Middle frontal gyrus (tissue), 1 donor: ENCODE results near the gene PER1.

Experiments
- DNase-seq: peaks from one replicate; pipeline ENCODE4 v3.0.0-alpha.2; 2015; ENCODE audit warnings: low spot score; ENCODE audit errors: extremely low spot score

The PER1 gene, protein sequence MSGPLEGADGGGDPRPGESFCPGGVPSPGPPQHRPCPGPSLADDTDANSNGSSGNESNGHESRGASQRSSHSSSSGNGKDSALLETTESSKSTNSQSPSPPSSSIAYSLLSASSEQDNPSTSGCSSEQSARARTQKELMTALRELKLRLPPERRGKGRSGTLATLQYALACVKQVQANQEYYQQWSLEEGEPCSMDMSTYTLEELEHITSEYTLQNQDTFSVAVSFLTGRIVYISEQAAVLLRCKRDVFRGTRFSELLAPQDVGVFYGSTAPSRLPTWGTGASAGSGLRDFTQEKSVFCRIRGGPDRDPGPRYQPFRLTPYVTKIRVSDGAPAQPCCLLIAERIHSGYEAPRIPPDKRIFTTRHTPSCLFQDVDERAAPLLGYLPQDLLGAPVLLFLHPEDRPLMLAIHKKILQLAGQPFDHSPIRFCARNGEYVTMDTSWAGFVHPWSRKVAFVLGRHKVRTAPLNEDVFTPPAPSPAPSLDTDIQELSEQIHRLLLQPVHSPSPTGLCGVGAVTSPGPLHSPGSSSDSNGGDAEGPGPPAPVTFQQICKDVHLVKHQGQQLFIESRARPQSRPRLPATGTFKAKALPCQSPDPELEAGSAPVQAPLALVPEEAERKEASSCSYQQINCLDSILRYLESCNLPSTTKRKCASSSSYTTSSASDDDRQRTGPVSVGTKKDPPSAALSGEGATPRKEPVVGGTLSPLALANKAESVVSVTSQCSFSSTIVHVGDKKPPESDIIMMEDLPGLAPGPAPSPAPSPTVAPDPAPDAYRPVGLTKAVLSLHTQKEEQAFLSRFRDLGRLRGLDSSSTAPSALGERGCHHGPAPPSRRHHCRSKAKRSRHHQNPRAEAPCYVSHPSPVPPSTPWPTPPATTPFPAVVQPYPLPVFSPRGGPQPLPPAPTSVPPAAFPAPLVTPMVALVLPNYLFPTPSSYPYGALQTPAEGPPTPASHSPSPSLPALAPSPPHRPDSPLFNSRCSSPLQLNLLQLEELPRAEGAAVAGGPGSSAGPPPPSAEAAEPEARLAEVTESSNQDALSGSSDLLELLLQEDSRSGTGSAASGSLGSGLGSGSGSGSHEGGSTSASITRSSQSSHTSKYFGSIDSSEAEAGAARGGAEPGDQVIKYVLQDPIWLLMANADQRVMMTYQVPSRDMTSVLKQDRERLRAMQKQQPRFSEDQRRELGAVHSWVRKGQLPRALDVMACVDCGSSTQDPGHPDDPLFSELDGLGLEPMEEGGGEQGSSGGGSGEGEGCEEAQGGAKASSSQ (N-terminal part only)

DNA sequence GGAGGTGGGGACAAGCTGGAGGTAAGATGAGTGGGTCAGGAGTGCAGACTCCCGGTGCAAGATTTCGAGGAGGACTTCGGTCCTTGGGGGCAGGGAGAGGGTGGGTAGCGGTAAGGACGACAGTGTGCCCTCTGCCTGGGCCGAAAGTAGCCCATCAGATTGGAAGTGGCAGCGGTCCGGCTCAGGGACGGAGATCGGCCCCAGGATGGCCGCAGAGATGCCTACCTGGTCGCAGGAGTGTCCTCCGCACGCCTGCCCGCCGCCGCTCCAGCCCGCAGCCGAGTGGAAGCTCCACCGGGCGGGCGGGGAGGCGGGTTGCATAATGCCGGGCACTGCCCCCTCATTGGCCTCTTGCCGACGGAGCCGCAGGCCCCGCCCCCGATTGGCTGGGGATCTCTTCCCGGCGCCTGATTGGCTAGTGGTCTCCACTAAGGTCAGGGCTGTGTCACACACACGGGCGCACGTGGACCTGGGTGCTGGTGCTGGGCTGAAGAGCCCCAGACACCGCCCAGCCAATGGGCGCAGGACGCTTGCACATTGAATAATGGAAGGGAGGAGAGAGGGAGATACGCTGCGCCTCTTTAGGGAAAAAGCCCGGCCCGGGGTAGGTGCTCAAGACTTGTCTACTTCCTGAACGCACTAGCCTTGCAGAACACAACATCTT is at the start of gene PER1:
Gene PER1, minus strand, starts transcription at position 293 of the 664 bp plus-strand sequence. CDS start 1,698 bp downstream, outside the sequence.
- peak; percentile 89 for DNase-seq

DNA sequence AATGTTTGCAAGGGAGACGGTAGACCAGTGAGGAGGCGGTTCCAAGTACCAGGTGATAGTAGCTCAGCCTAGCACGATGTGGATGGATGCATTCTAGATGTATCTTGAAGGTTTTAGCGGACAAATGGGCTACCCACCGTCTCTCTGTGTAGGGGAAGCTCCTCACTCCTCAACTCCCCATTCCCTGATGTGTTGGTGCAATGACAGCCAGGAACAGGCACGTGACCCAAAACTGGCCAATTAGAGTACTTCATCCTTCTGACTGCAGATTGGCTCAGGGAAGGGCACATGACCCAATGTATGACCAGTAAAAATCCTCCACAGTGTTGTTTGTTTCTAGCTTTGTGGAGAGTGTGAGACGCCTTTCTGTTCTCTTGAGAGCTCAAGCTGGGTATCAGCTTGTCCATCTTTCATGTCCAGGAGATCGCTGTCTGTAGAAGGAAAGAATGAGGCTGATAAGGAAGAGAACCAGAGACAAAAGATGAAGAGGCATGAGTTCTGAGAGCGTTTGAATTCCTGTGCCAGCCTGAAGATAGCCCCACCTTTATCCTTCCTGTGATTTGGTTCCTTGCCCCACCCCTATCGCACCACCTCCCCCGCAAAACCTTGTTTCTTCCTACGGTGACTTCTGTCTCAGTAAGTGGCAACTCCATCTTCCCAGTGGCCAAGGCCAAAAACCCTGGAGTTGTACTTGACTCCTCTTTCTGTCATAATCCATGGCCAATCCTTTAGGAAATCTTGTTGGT is 40.0 kb upstream of the PER1 start:
- DNase-seq, result peak; percentile 95

DNA sequence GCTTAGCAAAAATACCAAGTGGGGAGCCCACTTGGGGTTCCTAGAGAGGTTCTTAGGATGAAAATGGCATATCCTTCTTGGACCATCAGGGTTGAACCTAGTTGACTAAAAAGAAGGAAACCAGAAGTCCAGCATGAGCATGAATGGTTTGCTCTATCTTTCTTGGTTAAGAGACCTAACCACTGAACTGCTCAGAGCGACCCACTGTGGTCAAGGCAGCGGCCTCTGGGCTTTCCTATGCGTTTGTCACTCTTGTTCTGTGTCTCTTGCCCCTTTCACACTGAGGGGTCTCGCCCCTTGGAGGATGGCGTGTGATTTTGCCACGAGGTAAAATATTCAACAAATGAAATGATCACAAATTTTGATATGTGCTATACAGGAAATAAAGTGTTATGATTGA is 38.3 kb upstream of the PER1 start:
- no peak for DNase-seq

DNA sequence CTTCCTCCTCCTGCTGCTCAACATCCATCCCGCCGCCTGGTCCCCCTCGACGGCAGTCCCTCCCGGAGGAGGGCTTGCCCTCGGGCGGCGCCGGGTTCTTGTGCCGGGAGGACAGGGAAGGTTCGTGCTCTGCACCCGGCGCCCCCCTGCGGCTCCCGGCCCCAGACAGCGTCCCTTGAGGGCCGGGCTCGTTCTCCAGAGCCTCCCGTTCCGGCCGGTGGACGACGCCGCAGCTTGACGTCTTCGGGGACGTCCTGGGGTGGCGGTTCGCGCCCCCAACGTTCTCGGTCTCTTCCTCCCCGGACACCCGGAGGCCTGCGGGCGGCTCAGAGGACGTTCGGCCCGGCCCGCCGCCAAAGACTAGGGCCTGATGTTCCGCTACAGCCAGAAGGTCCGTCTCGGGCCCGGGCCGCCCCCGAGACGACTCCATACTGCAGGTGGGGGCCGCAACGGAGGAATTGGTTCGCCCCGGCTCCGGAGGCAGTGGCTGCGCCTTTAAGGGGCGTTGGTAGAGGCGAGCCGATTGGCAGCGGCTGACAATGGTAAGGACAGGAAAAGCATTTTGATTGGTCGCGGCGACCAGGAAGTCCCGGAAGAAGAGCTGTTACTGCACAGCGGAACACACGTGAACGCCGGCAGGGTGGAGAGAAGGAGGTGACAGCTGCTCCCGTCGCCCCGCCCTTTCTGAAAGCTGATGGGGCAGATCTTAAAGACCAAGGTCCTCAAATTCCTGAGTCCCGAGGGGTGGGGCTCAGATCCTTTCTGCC is 37.7 kb upstream of the PER1 start, which contains the start of gene BORCS6:
Gene BORCS6, minus strand, starts transcription at position 470 of the 767 bp plus-strand sequence. Its CDS starts 40 bp downstream, at position 430.
- peak; percentile 92 for DNase-seq

DNA sequence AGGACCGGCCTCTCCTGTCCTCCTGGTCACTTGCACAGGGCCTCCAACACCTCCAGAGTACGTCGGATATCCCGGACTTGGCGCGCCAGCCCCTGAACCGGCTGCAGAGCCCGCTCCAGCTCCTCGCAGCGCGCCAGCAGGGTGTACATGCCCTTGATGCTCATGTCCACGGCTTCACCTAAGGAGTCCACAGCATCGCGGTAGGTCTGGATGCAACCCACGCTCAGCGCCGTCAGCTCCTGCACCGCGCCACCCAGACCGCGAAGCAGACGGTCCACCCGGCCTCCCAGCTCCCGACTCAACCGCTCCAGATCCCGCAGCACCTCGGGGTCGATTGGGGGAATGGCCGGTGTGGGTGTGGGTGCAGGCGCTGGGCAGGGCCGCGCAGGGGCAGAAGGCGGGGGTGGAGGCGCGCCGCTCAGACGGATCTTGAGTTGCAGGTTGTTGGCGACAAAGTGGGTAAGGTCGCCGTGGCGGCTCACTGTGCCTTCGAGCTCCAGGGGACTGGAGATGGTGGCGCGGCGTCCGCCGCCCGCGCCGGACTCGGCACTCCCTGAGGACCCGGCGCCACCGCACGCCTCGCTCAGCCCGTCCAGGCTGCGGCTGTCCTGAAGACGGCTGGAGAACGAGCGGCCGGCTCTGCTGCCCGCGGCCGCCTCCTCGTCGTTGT is 37.0 kb upstream of the PER1 start:
- no peak for DNase-seq

DNA sequence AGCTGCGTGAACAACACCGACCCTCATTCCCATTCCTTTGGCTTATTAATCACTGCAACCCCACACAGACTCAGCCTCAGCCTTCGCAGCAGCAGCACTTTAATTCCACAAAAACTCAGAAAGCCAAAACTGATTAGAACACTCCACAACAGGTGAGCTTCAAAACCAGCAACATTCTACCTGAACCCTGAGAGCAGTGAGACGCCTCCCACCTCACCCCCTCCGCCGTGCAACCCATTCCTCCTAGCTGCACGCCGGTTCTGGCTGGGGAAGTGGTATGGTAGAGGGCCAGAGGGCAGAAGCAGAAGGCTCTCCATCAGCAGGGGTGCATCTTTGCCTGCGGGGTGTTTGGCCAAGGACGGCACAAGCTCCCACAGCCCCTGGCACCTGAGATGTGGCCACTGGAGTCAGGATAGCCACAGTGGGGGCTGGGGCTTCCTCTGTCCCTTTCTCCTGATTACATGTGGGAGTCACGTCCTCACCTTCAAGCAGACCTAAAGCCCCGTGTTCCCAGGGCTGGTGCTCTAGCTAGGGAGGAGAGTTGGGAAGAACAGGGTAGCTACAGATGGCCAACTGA is 36.1 kb upstream of the PER1 start:
- no peak for DNase-seq

DNA sequence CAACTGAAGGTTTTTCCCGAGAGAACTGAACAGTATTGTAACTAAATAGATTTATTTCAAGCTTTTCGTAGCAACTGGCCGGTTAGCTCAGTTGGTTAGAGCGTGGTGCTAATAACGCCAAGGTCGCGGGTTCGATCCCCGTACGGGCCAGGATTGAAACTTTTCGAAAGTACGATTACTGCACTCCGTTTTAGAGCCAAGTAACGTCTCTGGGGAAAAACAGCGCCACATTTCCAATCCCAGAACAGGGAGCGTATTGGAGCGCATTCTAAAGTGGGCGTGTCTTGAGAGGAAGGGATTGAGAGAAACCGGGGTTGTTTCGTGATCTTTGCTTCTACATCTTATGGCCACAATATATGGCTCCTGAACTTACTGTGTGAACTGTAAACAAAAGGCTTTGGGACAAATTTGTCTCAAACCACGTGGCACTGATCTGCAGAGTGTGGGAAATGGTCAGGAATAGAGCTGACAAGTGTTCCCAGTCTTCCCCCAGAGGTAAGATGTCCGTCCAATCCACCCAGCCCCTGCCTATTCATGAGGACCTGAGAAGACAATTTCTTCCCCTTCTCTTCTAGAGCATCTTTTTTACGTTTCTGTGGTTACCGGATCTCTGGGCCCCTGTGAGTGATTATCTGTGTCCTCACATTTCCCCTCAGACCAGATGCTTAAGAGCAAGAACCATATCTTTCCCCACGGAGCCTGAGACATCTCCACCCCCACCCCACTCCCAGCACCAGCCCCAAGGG is 35.5 kb upstream of the PER1 start:
- peak; percentile 94 for DNase-seq

DNA sequence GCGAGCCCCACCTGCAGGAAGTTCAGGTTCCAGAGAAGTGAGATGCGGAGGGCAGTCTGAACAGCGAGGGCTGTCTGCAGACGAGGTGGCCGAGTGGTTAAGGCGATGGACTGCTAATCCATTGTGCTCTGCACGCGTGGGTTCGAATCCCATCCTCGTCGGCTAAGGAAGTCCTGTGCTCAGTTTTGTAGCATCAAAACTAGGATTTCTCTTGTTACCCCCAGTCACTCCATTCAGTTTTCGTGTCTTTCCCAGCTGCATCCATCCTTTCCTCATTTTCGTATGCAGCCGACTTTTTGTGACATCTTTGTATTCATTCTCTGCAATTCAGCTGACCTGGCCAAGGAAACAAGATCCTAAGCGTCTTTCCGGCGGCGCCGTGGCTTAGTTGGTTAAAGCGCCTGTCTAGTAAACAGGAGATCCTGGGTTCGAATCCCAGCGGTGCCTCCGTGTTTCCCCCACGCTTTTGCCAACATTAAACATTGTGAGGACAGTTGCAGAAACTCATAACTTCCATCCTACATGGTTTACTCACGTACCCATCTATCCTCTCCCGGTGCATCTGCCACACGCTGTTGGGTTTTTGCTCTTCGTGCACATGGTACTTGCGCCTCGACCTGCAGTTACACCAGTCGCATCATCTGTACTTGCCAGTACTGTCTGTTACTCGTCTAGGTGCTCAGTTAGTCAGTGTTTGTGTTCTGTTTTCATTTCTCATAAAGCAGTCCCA is 34.7 kb upstream of the PER1 start:
- peak; percentile 76 for DNase-seq

DNA sequence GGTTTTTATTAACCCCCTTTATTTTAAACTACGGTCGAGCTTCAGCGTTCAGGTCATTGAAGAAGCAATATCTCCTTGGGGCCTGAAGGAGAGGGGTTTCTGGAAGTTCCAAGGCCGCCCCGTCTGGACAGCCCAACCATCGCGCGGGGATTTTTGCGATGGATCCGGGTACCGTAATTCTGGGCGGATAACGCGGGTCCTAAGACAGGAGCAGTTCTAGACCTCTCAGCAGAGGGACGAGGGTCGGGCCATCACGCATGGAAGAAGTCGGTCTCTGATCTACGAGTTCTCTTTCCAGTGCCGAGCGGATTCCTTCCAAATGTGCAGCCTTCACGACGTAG is 34.2 kb upstream of the PER1 start:
- no peak for DNase-seq

DNA sequence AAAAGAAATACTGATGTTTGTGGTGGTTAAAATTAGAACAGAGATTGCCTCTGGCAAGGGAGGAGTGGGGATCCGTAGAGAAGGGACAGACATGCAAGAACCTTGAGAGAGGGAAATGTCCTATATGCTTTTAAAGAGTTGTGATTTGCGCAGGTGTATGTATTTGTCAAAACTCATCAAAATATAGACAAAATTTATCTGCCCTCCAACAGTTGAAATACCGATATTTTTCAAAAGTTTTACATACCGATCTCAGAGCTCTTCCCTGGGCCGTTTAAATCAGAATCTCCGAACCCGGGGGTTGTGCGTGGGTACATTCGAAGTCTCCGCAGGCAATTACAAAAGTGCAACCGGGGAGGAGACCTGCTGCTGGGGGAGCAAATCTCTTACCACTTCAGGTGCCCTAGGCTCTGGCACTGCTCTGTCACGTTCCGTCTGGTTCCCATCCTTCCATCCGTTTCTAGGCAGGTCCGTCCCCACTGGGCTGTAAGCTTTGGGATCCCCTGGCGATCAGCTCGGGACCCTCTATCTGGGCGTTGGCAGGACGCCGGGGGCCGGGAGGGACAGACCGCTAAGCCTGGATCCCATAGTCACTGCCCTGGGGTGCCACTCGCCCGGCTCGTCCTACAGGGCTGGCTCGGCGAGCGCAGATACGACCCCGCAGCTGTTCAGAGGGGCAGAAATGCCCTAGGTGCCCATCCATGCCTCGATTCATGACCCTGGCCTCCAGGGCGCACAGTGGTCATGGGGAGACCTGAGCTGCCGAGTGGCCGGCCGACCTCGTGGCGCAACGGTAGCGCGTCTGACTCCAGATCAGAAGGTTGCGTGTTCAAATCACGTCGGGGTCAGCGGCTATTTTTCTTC is 33.6 kb upstream of the PER1 start:
- peak; percentile 80 for DNase-seq

DNA sequence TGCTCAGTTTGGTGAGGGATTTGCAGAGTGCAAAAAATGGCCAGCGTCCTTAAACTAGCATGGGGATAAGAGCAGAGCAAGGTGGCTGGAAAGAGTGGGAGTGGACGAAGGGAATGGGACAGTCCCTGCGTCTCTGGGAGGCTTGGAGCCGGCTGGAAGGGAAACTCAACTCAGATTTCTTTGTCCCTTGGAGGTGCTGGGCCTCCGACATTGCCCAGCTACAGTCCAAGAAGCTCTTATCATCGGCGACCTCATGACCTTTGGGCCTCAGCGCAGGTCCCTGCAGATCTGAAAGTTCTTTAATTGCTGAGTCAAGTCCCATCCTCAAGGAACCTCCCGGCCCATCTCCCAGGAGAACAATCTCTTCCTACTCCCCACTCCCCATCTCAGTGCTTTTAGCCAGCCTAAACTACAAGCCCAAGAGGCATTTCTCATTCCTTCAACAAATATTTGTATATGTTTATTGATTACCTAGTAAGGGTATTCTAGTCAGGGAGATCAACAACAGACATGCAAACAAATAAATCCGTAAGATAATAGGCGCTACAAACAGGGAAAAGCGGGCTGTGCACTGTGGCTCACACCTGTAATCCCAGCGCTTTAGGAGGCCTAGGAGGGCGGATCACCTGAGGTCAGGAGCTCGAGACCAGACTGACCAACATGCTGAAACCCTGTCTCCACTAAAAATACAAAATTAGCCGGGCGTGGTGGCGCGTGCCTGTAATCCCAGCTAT is 25.0 kb upstream of the PER1 start:
- no peak for DNase-seq

DNA sequence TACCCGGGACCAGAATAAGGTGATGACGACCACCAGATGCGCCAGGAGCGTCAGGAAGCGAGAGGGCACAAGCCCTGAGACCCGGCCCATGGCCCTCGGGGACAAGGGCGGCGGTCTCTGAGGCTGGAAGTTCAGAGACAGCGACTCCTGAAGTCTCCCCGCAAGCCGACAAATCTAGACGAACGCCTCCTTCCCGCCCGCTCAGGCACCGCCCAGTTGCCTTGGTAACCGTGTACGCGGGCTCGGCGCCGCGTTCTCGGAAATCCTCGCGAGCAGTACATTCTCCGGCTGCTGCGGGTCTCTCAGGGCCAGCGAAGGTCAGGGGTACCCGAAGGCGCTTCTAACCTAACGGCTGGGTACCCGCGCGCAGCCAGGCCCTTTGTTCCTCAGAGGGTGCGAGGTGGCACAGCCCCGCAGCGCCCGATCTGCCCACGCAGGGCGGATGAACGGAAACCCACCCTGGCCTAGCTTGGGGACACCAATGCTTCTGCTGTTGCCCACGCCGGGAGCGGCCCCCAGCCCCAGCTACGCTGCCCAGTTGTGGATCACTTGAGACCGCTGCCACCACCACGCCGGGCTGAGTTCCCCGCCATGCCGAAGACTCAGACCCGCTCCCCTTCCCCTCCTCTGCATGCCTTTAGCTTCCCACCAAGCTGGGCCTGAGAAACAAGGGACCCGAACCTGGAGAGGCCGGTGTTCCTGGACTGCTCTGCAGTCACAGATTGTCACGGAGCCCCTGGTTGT is 24.2 kb upstream of the PER1 start, which contains the start of gene TMEM107:
Gene TMEM107, minus strand, starts transcription at position 184 of the 744 bp plus-strand sequence. Its CDS starts 94 bp downstream, at position 90.
- DNase-seq, result peak; percentile 83

DNA sequence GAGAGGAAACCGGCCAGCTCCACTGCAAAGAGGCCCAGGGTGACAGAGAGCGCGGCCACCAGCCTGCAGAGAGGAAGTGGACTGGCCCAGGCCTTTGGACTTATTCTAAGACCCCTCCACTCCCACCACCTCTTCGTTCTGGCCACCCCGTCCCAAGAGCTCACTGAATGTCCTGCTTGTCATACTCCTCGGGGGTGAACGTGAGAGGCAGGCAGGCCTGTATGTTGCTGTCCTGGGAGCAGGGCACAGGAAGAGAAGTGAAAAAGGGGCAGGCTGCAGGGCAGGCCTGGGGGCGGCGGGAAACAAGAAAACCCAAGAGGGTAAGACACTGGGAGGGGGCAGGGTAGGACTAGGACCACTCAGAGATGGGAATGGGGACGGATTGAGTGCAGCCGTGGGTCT is 23.6 kb upstream of the PER1 start:
- no peak for DNase-seq

DNA sequence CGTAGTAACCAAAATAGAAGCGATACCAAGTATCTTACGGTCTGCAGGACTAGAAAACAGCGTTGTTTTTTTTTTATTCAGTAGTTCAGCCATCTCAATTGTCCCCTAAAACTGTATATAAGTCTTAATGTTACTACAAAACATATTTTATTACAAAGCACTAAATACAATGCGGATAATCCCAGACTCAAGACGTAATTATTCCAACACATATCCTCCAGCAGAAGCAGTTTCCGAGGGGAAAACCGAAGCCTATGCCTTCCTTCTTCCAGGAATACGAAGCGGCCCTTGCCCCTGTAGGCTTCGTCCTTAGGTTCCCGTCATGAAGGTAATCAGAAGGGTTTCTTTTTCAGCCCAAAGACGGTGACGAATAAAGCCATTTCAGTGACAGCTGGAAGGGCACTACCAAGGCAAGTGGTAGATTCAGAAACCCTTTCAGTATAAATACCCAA is 21.7 kb upstream of the PER1 start:
- DNase-seq, result peak; percentile 86
